Stimulated activated CD8-positive, alpha-beta memory T cell treated with anti-CD3 and anti-CD28 coated beads, Interleukin-7, amount 100 ng/mL, for 48 hours (primary cell): Measurements from ENCODE around the gene PRSS38.
"Not testable (repeated sequence)": the region's sequence is repeated elsewhere in the genome, so short reads cannot be mapped to it uniquely, and the experiment has no call there.

Source experiments
- DNase-seq, 2 donors: peaks; one replicate each; pipeline ENCODE4 v3.0.0-alpha.2; 2020; ENCODE audit warnings: low read depth in 1 of 2; ENCODE audit errors: extremely low read depth in 1 of 2

The PRSS38 gene

GRCh38 chr1:227838181-227838580, 22.7 kb downstream of the PRSS38 start:
- DNase-seq, result no peak

- DNase-seq, result no peak
Measured at GRCh38 chr1:227841096-227841495, 25.6 kb downstream of the PRSS38 start.

GRCh38 chr1:227844320-227845146, 29.1 kb downstream of the PRSS38 start:
- DNase-seq, result no peak

- DNase-seq, result no peak
Measured at GRCh38 chr1:227845147-227845458, 29.6 kb downstream of the PRSS38 start.

- no peak for DNase-seq
Measured at GRCh38 chr1:227845519-227845918, 30.0 kb downstream of the PRSS38 start.

GRCh38 chr1:227846265-227846858, 30.9 kb downstream of the PRSS38 start:
- no peak for DNase-seq

GRCh38 chr1:227847046-227847445, 31.6 kb downstream of the PRSS38 start:
- DNase-seq, result not testable (repeated sequence)

GRCh38 chr1:227848430-227848932, 33.0 kb downstream of the PRSS38 start:
- no peak for DNase-seq

GRCh38 chr1:227849251-227849650, 33.8 kb downstream of the PRSS38 start:
- no peak for DNase-seq

GRCh38 chr1:227854189-227854588, 38.7 kb downstream of the PRSS38 start:
- DNase-seq, result no peak

- no peak for DNase-seq
Measured at GRCh38 chr1:227855687-227856086, 40.2 kb downstream of the PRSS38 start.

GRCh38 chr1:227856147-227856858, 40.8 kb downstream of the PRSS38 start:
- no peak for DNase-seq

GRCh38 chr1:227864882-227865281, 49.4 kb downstream of the PRSS38 start:
- no peak for DNase-seq

GRCh38 chr1:227869279-227869842, 53.9 kb downstream of the PRSS38 start:
- DNase-seq, result no peak

- no peak for DNase-seq
Measured at GRCh38 chr1:227869851-227870305, 54.4 kb downstream of the PRSS38 start.

- DNase-seq, result no peak
Measured at GRCh38 chr1:227870366-227870765, 54.9 kb downstream of the PRSS38 start.

GRCh38 chr1:227871892-227872291, 56.4 kb downstream of the PRSS38 start:
- not testable (repeated sequence) for DNase-seq

- not testable (repeated sequence) for DNase-seq
Measured at GRCh38 chr1:227877810-227878209, 62.3 kb downstream of the PRSS38 start.

GRCh38 chr1:227880342-227880924, 65.0 kb downstream of the PRSS38 start:
- no peak for DNase-seq

GRCh38 chr1:227883073-227883520, 67.6 kb downstream of the PRSS38 start:
- DNase-seq, result no peak
